Karpas-422 (cell line): Measurements from ENCODE around the gene CIROP. TPM values are rescaled to one million over a fixed set of nuclear protein-coding genes. Genes with fewer than 3 reads are reported as not detected.
A peak's percentile ranks its signal among the peaks of the same experiment; 100 is the strongest.

Experiments used
- DNase-seq: peaks from one replicate; pipeline ENCODE4 v3.0.0-alpha.2; 2015
- H2AFZ ChIP-seq: fragments of 200-600 bp; sonication (generic); 2 replicates; pipeline ENCODE4 v1.6.1; 2014; ENCODE audit warnings: antibody characterized with exemption, low read length, mixed read lengths
- H3K27ac ChIP-seq: fragments of 200-600 bp; sonication (generic); 2 replicates; pipeline ENCODE4 v1.5.1; 2014; ENCODE audit warnings: mild to moderate bottlenecking, low read length, moderate library complexity
- H3K27me3 ChIP-seq: fragments of 200-600 bp; sonication (generic); 2 replicates; pipeline ENCODE4 v1.6.1; 2014; ENCODE audit warnings: low read length, mixed read lengths
- H3K36me3 ChIP-seq: fragments of 200-600 bp; sonication (generic); 2 replicates; pipeline ENCODE4 v1.6.1; 2014; ENCODE audit warnings: low read length, mixed read lengths; ENCODE audit not compliant: insufficient read depth
- H3K4me1 ChIP-seq: fragments of 200-600 bp; sonication (generic); 2 replicates; pipeline ENCODE4 v1.6.1; 2014; ENCODE audit warnings: mild to moderate bottlenecking, low read length, mixed read lengths
- H3K4me2 ChIP-seq: fragments of 200-600 bp; sonication (generic); 2 replicates; pipeline ENCODE4 v1.6.1; 2014; ENCODE audit warnings: low read length, low read depth, mild to moderate bottlenecking; ENCODE audit not compliant: poor library complexity, severe bottlenecking
- H3K4me3 ChIP-seq: fragments of 200-600 bp; sonication (generic); 2 replicates; pipeline ENCODE4 v1.5.1; 2014; ENCODE audit warnings: mild to moderate bottlenecking, antibody characterized with exemption, low read length, mixed read lengths
- H3K79me2 ChIP-seq: fragments of 200-600 bp; sonication (generic); 2 replicates; pipeline ENCODE4 v1.6.1; 2014; ENCODE audit warnings: mild to moderate bottlenecking, low read length, mixed read lengths
- H3K9ac ChIP-seq: fragments of 200-600 bp; sonication (generic); 2 replicates; pipeline ENCODE4 v1.6.0; 2014; ENCODE audit warnings: low read length
- H3K9me2 ChIP-seq: fragments of 200-600 bp; sonication (generic), shearing (Covaris generic); replicated peaks from 2 replicates; pipeline ENCODE4 v1.6.0; 2014; ENCODE audit warnings: mild to moderate bottlenecking, low read length, moderate library complexity; ENCODE audit not compliant: insufficient read depth
- H3K9me3 ChIP-seq: fragments of 300-700, 200-600 bp; sonication (generic); 2 replicates; pipeline ENCODE4 v1.6.1; 2014; ENCODE audit warnings: low read length, mixed read lengths
- H4K20me1 ChIP-seq: fragments of 200-600 bp; sonication (generic); 2 replicates; pipeline ENCODE4 v1.6.1; 2014; ENCODE audit warnings: mild to moderate bottlenecking, antibody characterized with exemption, low read length, low read depth; ENCODE audit not compliant: insufficient read depth
- total RNA-seq: library from RNA; depleted of rRNA; stranded (reverse); fragments of >200 nt; shearing (Covaris generic); gene quantifications from 2 replicates; pipeline ENCODE4 v1.2.3, GENCODE V29; 2014; ENCODE audit warnings: low replicate concordance

The CIROP gene
- total RNA-seq, 1 experiment from 2014 or later = not detected

- Histone ChIP-seq H3K36me3 (peaks cover 77% of the 10 kb centered on the region), H3K9ac (no peak overlapping the region), H3K27me3 (no peaks in the 10 kb centered on the region), H3K27ac (no peak overlapping the region), H2AFZ (no peak overlapping the region), H3K4me1 (peaks cover 16% of the 10 kb centered on the region), H3K9me2 (no peaks in the 10 kb centered on the region), H4K20me1 (peaks cover 24% of the 10 kb centered on the region), H3K79me2 (peaks cover 70% of the 10 kb centered on the region), H3K4me3 (no peak overlapping the region), H3K9me3 (no peaks in the 10 kb centered on the region), H3K4me2 (no peak overlapping the region)
- DNase-seq = no peak
These were observed 15.1 kb downstream of the CIROP start for GRCh38 chr14:23089498-23090253.

GRCh38 chr14:23086565-23086964 lies 18.2 kb downstream of the CIROP start:
- Histone ChIP-seq H3K4me1 (no peaks in the 10 kb centered on the region), H3K4me3 (no peak overlapping the region), H3K4me2 (no peak overlapping the region), H3K9me3 (no peaks in the 10 kb centered on the region), H3K9ac (no peak overlapping the region), H3K79me2 (peaks cover 42% of the 10 kb centered on the region), H3K27me3 (no peaks in the 10 kb centered on the region), H3K27ac (no peak overlapping the region), H4K20me1 (0 out of 2 replicates have a peak, but pooled peaks cover 6% of the 10 kb centered on the region), H3K9me2 (no peaks in the 10 kb centered on the region), H3K36me3 (peaks cover 66% of the 10 kb centered on the region), H2AFZ (no peak overlapping the region)
- DNase-seq = no peak

- H3K4me2 ChIP-seq = no peak overlapping the region
- H3K4me1 ChIP-seq = no peaks in the 10 kb centered on the region
- H3K27me3 ChIP-seq = no peaks in the 10 kb centered on the region
- H3K27ac ChIP-seq = no peak overlapping the region
- H4K20me1 ChIP-seq = 0 out of 2 replicates have a peak, but pooled peaks cover 6% of the 10 kb centered on the region
- DNase-seq = no peak
- H3K9me2 ChIP-seq = no peaks in the 10 kb centered on the region
- peaks cover 35% of the 10 kb centered on the region for H3K79me2 ChIP-seq
- H3K4me3 ChIP-seq = no peak overlapping the region
- no peak overlapping the region for H2AFZ ChIP-seq
- H3K9ac ChIP-seq = no peak overlapping the region
- H3K9me3 ChIP-seq = no peaks in the 10 kb centered on the region
- peaks cover 71% of the 10 kb centered on the region for H3K36me3 ChIP-seq
These were observed 19.3 kb downstream of the CIROP start for GRCh38 chr14:23085458-23085857.

- Histone ChIP-seq H3K9me3 (no peaks in the 10 kb centered on the region), H3K27ac (no peak overlapping the region), H3K4me1 (no peaks in the 10 kb centered on the region), H3K9me2 (no peaks in the 10 kb centered on the region), H3K79me2 (peaks cover 12% of the 10 kb centered on the region), H3K9ac (no peak overlapping the region), H2AFZ (no peak overlapping the region), H3K36me3 (peaks cover 69% of the 10 kb centered on the region), H3K27me3 (no peaks in the 10 kb centered on the region), H3K4me3 (no peak overlapping the region), H4K20me1 (no peaks in the 10 kb centered on the region), H3K4me2 (no peak overlapping the region)
- no peak for DNase-seq
These were observed 24.3 kb downstream of the CIROP start for GRCh38 chr14:23080474-23080873.

GRCh38 chr14:23079716-23080115 lies 25.1 kb downstream of the CIROP start:
- Histone ChIP-seq H3K4me3 (no peak overlapping the region), H3K4me2 (no peak overlapping the region), H3K36me3 (peaks cover 68% of the 10 kb centered on the region), H3K27ac (no peak overlapping the region), H3K79me2 (peaks cover 13% of the 10 kb centered on the region), H3K9me2 (no peaks in the 10 kb centered on the region), H2AFZ (no peak overlapping the region), H3K9ac (no peak overlapping the region), H3K9me3 (no peaks in the 10 kb centered on the region), H4K20me1 (no peaks in the 10 kb centered on the region), H3K4me1 (no peaks in the 10 kb centered on the region), H3K27me3 (no peaks in the 10 kb centered on the region)
- no peak for DNase-seq

GRCh38 chr14:23078692-23079116 lies 26.1 kb downstream of the CIROP start:
- H3K27ac ChIP-seq = no peak overlapping the region
- H3K4me1 ChIP-seq = no peaks in the 10 kb centered on the region
- H3K79me2 ChIP-seq = peaks cover 11% of the 10 kb centered on the region
- no peaks in the 10 kb centered on the region for H4K20me1 ChIP-seq
- H3K36me3 ChIP-seq = peaks cover 68% of the 10 kb centered on the region
- H3K27me3 ChIP-seq = no peaks in the 10 kb centered on the region
- H2AFZ ChIP-seq = no peak overlapping the region
- H3K9ac ChIP-seq = no peak overlapping the region
- no peak overlapping the region for H3K4me3 ChIP-seq
- no peaks in the 10 kb centered on the region for H3K9me2 ChIP-seq
- no peak for DNase-seq
- H3K9me3 ChIP-seq = no peaks in the 10 kb centered on the region
- H3K4me2 ChIP-seq = no peak overlapping the region

GRCh38 chr14:23077962-23078361 lies 26.8 kb downstream of the CIROP start:
- H3K9me2 ChIP-seq = no peaks in the 10 kb centered on the region
- peaks cover 68% of the 10 kb centered on the region for H3K36me3 ChIP-seq
- H3K27me3 ChIP-seq = no peaks in the 10 kb centered on the region
- H3K4me1 ChIP-seq = no peaks in the 10 kb centered on the region
- H2AFZ ChIP-seq = no peak overlapping the region
- no peaks in the 10 kb centered on the region for H4K20me1 ChIP-seq
- no peak overlapping the region for H3K9ac ChIP-seq
- no peak overlapping the region for H3K27ac ChIP-seq
- no peaks in the 10 kb centered on the region for H3K9me3 ChIP-seq
- H3K4me3 ChIP-seq = no peak overlapping the region
- peaks cover 11% of the 10 kb centered on the region for H3K79me2 ChIP-seq
- no peak overlapping the region for H3K4me2 ChIP-seq
- DNase-seq = no peak

- H3K27ac ChIP-seq = no peak overlapping the region
- no peaks in the 10 kb centered on the region for H4K20me1 ChIP-seq
- no peaks in the 10 kb centered on the region for H3K27me3 ChIP-seq
- DNase-seq = peak; percentile 79
- H3K4me2 ChIP-seq = no peak overlapping the region
- no peak overlapping the region for H3K4me3 ChIP-seq
- no peaks in the 10 kb centered on the region for H3K9me3 ChIP-seq
- peaks cover 5% of the 10 kb centered on the region for H3K4me1 ChIP-seq
- peaks cover 11% of the 10 kb centered on the region for H3K79me2 ChIP-seq
- H3K9me2 ChIP-seq = no peaks in the 10 kb centered on the region
- peaks cover 65% of the 10 kb centered on the region for H3K36me3 ChIP-seq
- H3K9ac ChIP-seq = no peak overlapping the region
- H2AFZ ChIP-seq = no peak overlapping the region
These were observed 27.9 kb downstream of the CIROP start for GRCh38 chr14:23076785-23077408.
